GM18909 (cell line): ENCODE data around the gene NPAS1.
"Not testable (repeated sequence)": the region's sequence is repeated elsewhere in the genome, so short reads cannot be mapped to it uniquely, and the experiment has no call there.

Experiments used
- ATAC-seq: cut with Tn5 transposase; IDR thresholded peaks from one replicate; pipeline ENCODE4 v1.9.1; 2021; ENCODE audit warnings: mild to moderate bottlenecking; ENCODE audit not compliant: unreplicated experiment, poor library complexity

Gene NPAS1

DNA sequence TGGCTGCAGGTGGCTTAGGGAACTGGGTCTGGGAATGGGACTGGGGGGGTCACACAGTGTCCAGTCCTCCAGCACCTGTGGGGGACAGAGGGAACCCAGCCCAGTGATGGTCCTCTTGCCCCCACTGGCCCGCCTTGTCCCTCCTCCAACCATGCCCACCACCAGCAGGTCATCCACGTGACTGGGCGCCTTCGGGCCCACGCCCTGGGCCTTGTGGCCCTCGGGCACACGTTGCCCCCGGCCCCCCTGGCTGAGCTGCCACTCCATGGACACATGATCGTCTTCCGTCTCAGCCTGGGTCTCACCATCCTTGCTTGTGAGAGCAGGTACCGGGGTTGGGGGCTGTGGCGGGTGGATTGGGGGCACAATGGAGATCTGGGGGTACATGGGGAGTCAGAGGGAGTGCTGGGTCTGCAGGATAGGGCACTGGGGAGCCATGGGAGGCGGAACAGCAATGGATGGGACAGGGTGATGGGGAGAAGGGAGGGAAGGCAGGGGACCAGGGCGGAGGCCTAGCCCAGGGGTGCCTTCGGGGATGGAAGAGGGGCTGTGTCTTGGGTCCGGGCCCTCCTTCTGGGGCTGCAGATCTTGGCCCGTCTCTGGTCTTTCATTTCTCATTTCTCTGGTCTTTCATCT, 19.7 kb downstream of the NPAS1 start:
- no peak for ATAC-seq

DNA sequence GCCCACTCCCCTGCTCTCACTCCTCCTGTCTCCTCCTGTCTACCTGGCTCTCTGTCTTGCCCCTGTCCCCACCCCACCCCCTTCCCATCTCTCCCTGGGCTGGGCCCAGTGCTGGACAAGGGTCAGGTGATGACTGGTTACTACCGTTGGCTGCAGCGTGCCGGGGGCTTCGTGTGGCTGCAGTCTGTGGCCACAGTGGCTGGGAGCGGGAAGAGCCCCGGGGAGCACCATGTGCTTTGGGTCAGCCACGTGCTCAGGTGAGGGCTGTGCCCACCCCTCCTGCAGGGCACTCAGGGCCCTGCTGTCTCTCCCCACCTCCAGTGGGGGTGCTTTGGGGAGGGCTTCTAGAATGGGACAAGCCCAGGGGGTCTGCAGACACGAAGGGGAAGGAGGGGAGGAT, 21.2 kb downstream of the NPAS1 start:
- no peak for ATAC-seq

DNA sequence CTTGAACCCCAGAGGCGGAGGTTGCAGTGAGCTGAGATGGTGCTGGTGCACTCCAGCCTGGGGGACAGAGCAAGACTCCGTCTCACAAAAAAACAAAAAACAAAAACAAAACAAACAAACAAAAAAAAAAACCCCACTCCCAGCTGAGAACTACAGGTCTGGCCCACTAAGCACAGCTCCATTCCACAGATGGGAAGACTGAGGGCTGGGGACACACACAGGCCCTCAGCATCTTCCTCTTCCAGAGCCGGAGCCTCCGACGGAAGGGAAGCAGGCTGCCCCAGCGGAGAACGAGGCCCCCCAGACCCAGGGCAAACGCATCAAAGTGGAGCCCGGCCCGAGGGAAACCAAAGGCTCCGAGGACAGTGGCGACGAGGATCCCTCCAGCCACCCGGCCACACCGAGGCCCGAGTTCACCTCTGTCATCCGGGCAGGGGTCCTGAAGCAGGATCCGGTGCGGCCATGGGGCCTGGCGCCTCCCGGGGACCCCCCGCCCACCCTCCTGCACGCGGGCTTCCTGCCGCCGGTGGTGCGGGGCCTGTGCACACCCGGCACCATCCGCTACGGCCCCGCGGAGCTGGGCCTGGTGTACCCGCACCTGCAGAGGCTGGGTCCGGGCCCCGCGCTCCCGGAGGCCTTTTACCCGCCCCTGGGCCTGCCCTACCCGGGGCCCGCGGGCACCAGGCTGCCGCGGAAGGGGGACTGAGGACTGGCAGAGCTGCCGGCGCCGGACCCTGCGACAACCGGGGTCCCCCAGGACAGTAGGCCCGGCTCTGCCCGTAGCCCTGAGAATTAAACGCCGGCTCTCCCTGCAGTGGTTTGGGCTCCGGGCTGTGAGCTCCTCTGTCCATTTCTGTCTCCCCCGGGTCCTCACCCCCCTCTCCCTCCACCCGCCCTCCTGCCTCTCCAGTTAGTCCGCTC, 25.6 kb downstream of the NPAS1 start:
- ATAC-seq: no peak

GRCh38 chr19:47045867-47046470, 26.3 kb downstream of the NPAS1 start:
- ATAC-seq: no peak

- ATAC-seq: no peak
These were observed 27.7 kb downstream of the NPAS1 start for GRCh38 chr19:47047272-47047762.

GRCh38 chr19:47047763-47048405, 28.2 kb downstream of the NPAS1 start:
- ATAC-seq: peak; percentile 35

DNA sequence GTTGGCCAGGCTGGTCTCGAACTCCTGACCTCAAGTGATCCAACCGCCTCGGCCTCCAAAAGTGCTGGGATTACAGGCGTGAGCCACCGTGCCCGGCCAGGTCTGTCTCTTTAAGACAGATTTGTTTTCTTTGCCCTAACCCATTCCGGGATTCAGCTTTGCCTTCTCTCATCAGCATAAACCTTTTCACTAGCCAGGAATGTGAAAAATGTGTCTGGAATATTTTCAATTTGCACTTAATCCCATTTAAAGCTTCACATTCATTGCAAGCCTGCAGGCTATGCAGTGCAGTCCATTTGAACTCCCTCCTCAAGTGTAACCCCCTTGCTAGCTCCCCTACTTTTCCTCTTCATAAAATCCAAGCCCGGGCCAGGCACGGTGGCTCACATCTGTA, 29.7 kb downstream of the NPAS1 start:
- ATAC-seq: no peak

- not testable (repeated sequence) for ATAC-seq
These were observed 30.9 kb downstream of the NPAS1 start for GRCh38 chr19:47050562-47050961.

DNA sequence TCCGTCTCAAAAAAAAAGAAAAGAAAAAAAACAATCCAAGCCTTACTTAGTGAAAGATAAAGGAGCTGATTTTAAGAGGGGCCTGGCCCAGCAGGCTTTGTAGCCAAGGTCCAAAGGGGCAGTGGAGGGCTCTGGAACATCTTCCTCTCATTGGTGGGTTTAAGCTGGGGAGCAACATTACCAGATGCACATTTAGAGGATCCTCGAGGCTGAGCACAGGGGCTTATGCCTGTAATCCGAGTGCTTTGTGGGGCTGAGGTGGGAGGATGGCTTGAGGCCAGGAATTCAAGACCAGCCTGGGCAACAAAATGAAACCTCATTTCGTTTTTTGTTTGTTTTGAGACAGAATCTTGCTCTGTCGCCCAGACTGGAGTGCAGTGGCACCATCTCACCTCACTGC, 36.8 kb downstream of the NPAS1 start:
- ATAC-seq: no peak

DNA sequence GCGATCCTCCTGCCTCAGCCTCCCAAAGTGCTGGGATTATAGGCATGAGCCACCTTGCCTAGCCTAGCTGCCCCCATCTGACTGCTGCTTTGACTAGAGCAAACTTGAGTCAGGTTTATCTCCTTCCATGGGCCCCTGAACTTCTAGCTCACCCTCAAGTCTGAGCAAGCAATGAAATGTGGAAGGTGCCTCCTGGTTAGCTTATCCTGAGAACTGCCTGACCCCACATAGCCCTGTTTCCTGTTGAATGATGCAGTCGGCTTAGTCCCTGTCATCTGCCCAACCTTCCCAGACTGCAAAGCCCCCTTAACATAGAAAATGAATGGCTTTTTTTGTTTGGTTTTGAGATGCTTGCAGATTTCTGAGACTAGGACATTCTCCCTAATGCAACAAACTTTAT, 37.7 kb downstream of the NPAS1 start:
- no peak for ATAC-seq

- no peak for ATAC-seq
These were observed 39.0 kb downstream of the NPAS1 start for GRCh38 chr19:47058621-47059022.

GRCh38 chr19:47063874-47064273, 44.2 kb downstream of the NPAS1 start:
- no peak for ATAC-seq

DNA sequence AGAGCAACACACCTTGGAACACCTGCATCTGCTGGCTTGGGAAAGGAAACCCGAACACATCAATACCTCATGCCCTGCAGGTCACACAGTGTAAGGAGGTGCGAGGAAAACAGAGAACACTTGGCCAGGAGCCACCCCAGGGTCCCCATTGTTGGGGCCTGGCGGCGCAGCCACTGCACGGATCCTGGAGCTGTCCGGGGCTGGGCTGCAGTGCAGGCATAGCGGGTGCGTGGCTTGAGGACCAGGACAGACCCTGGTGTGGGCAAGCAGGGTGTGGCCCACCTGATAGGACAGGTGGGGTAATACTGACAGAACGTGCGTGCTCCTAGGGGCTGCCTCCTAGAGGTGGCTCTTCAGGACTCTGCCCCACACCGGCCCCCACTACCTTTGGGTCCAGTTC, 45.6 kb downstream of the NPAS1 start:
- no peak for ATAC-seq

GRCh38 chr19:47066376-47067214, 47.0 kb downstream of the NPAS1 start:
- no peak for ATAC-seq

GRCh38 chr19:47067215-47067847, 47.7 kb downstream of the NPAS1 start:
- ATAC-seq: no peak

DNA sequence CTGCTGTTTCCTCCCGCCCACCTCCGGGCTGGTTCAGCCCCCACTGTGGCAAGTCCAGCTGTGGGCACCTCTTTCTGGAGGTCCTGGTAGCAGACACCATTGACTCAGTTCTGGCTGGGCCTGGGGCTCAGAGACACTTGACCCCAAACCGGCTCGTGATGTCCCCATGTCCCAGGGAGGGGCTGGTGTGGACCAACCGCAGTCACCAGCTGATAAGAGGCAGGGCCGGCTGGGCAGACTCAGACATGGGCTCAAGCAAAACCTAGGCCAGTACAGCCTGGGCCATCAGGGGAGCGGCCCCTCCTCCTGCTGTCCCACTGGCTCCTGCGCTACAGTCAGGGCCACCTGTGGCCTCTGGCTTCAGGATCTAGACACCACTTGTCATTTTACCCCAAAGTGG, 48.6 kb downstream of the NPAS1 start:
- ATAC-seq: no peak

GRCh38 chr19:47068876-47069406, 49.3 kb downstream of the NPAS1 start:
- no peak for ATAC-seq

- ATAC-seq: no peak
These were observed 50.2 kb downstream of the NPAS1 start for GRCh38 chr19:47069795-47070194.

DNA sequence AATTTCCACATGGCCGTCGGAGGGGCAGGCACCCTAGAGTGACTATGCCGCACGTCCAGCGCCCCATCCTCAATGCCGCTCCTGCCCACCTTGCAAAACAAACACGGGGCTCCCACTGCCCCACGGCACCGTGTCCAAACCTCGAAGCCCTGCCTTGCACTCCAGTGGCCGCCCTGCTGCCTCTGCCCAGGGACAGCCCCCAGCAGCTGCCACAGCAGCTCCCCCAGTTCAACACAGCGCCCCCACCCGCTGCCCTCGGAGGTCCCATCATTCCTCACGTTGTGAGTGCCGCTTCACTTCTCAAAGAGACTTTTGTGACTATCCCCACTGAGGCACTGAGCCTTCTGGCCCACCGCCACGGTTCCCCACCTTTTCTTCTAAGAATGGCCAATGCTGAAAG, 51.1 kb downstream of the NPAS1 start:
- ATAC-seq: no peak
